Endothelial cell of umbilical vein (primary cell): ENCODE data around the gene GVQW3.

ENCODE experiments used
- CTCF ChIP-seq, 2 donors: IDR thresholded peaks; 1 replicate in 1 of 2; 2 replicates in 1 of 2; pipeline ENCODE4 v1.5.1; 2011; ENCODE audit warnings: low read length in 2 of 2, mild to moderate bottlenecking in 2 of 2, moderate library complexity in 2 of 2, control low read depth in 1 of 2, inconsistent platforms in 1 of 2, low read depth in 1 of 2; ENCODE audit not compliant: insufficient read depth in 1 of 2; ENCODE audit errors: extremely low read depth in 1 of 2
- EZH2 ChIP-seq: IDR thresholded peaks from 2 replicates; pipeline ENCODE4 v1.6.1; 2012; ENCODE audit warnings: borderline replicate concordance, low read depth, mild to moderate bottlenecking, moderate library complexity, low read length, inconsistent platforms; ENCODE audit not compliant: severe bottlenecking
- FOS ChIP-seq: IDR thresholded peaks from 2 replicates; pipeline ENCODE4 v1.6.1; 2011; ENCODE audit warnings: mild to moderate bottlenecking, low read length, moderate library complexity, borderline replicate concordance; ENCODE audit not compliant: insufficient read depth
- GATA2 ChIP-seq: IDR thresholded peaks from 2 replicates; pipeline ENCODE4 v1.7.0; 2011; ENCODE audit warnings: low read depth, mild to moderate bottlenecking, moderate library complexity, mixed read lengths, low read length; ENCODE audit not compliant: insufficient read length, insufficient read depth
- JUN ChIP-seq: IDR thresholded peaks from 2 replicates; pipeline ENCODE4 v1.6.1; 2011; ENCODE audit warnings: borderline replicate concordance, low read depth; ENCODE audit not compliant: insufficient read length, insufficient read depth
- MYC ChIP-seq: IDR thresholded peaks from one replicate; pipeline ENCODE4 v1.6.1; 2011; ENCODE audit warnings: mild to moderate bottlenecking, low read depth, low read length
- POLR2A ChIP-seq: IDR thresholded peaks from 2 replicates; pipeline ENCODE4 v1.6.1; 2012; ENCODE audit warnings: low read depth, mild to moderate bottlenecking, control low read depth, low read length
- POLR2AphosphoS5 ChIP-seq: IDR thresholded peaks from 2 replicates; pipeline ENCODE4 v1.6.1; 2012; ENCODE audit warnings: low read depth, mild to moderate bottlenecking, control low read depth, low read length, moderate library complexity; ENCODE audit not compliant: insufficient read depth
- TF ChIP-seq, protein P1 (sequence below): IDR thresholded peaks from 2 replicates; pipeline ENCODE4 v1.6.1; 2011; ENCODE audit not compliant: insufficient read depth, insufficient read length

DNA sequence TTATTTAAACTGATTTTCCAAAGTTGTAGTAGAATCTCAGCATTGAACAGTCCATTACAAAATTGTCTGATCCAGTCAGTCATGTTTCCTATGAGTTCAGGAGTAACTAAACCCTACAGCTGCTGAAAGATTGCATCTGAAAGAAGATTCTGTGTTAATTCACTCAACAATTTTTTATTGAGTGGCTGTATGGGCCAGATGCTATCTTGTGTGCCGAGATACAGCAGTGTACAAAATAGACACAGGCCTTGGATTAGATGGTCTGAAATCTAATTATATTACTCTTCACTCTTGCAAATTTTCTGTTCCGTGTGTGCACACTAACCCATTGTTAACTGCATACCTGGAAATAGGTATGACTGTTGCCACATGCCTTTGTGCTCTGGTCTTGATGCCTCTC lies 7.3 kb downstream of the GVQW3 start:
- TF ChIP-seq GATA2 (no peak), CTCF (IDR thresholded peaks at IDR 0.05; ENCODE audit: extremely low read depth in 1 of 2, insufficient read depth in 1 of 2, low read depth in 1 of 2, low read length in 2 of 2) (no peak), POLR2A (no peak), JUN (no peak), EZH2 (no peak), FOS (no peak), POLR2AphosphoS5 (no peak), MYC (no peak)
- TF ChIP-seq, protein P1, sequence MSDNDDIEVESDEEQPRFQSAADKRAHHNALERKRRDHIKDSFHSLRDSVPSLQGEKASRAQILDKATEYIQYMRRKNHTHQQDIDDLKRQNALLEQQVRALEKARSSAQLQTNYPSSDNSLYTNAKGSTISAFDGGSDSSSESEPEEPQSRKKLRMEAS, result no peak
